H1 (cell line): ENCODE results near the gene OR1N1. TPM values are rescaled to one million over a fixed set of nuclear protein-coding genes. Genes with fewer than 3 reads are reported as not detected.

Experiments used
- BCL11A ChIP-seq, 2 experiments: IDR thresholded peaks; one replicate each; pipeline ENCODE4 v1.6.1; 2011; ENCODE audit warnings: low read depth in 2 of 2, low read length in 2 of 2, mild to moderate bottlenecking in 2 of 2
- CBX8 ChIP-seq: fragments of 300-800, 300-1000 bp; sonication (generic); IDR thresholded peaks from 2 replicates; pipeline ENCODE4 v1.7.1; 2016; ENCODE audit warnings: low read depth, low read length, borderline replicate concordance
- CEBPB ChIP-seq: IDR thresholded peaks from 2 replicates; pipeline ENCODE4 v1.6.1; 2012; ENCODE audit warnings: low read depth, low read length
- CHD7 ChIP-seq: fragments of 300-600 bp; sonication (generic); IDR thresholded peaks from 2 replicates; pipeline ENCODE4 v1.7.1; 2012; ENCODE audit warnings: low read length, moderate library complexity, mild to moderate bottlenecking, inconsistent platforms; ENCODE audit not compliant: insufficient replicate concordance
- EP300 ChIP-seq, 2 experiments: IDR thresholded peaks; 1 replicate in 1 of 2; 2 replicates in 1 of 2; pipeline ENCODE4 v1.6.1; 2011 to 2012; ENCODE audit warnings: low read depth in 2 of 2, low read length in 2 of 2, mild to moderate bottlenecking in 2 of 2, borderline replicate concordance in 1 of 2, inconsistent platforms in 1 of 2, moderate library complexity in 1 of 2
- GTF2F1 ChIP-seq: IDR thresholded peaks from 2 replicates; pipeline ENCODE4 v1.6.1; 2012; ENCODE audit warnings: low read depth, low read length, improper control_type of control experiment, borderline replicate concordance
- HDAC6 ChIP-seq: IDR thresholded peaks from one replicate; pipeline ENCODE4 v1.7.1; 2012; ENCODE audit warnings: low read depth, mild to moderate bottlenecking, inconsistent platforms, low read length, moderate library complexity
- PHF8 ChIP-seq: fragments of 200-600 bp; sonication (generic); conservative IDR thresholded peaks from 2 replicates; pipeline ENCODE4 v1.7.1; 2012; ENCODE audit warnings: low read depth, mild to moderate bottlenecking, inconsistent platforms, low read length, moderate library complexity
- SAP30 ChIP-seq: fragments of 300-600 bp; sonication (generic); IDR thresholded peaks from 2 replicates; pipeline ENCODE4 v1.7.1; 2012; ENCODE audit warnings: low read length, moderate library complexity, mild to moderate bottlenecking, inconsistent platforms; ENCODE audit not compliant: insufficient read depth, insufficient replicate concordance
- SP2 ChIP-seq: IDR thresholded peaks from 2 replicates; pipeline ENCODE4 v1.6.1; 2012; ENCODE audit warnings: mild to moderate bottlenecking, low read length, inconsistent platforms
- TEAD4 ChIP-seq: IDR thresholded peaks from 2 replicates; pipeline ENCODE4 v1.6.1; 2012; ENCODE audit warnings: low read depth, low read length, inconsistent platforms, mixed read lengths
- ZNF274 ChIP-seq: IDR thresholded peaks from 2 replicates; pipeline ENCODE4 v1.7.0; 2012; ENCODE audit warnings: low read length, borderline replicate concordance; ENCODE audit errors: extremely low read depth
- polyA plus RNA-seq, 7 experiments: library from polyadenylated mRNA; depleted of rRNA in 3 of 7; stranded (reverse) in 5 of 7; unstranded in 2 of 7; fragments of >200 nt in 5 of 7; fragments of 200-250 nt in 2 of 7; gene quantifications; 1 replicate in 5 of 7; 2 replicates in 1 of 7; 4 replicates in 1 of 7; pipeline versions ENCODE4 v1.2.1 to v1.2.3, GENCODE V29; 2011 to 2013; ENCODE audit warnings: missing spikeins in 2 of 7, mixed read lengths in 2 of 7
- total RNA-seq: library from RNA; stranded (reverse); fragmentation: NEBNext Ultra II Directional; extraction: Animal tissue kit (Norgen Biotek cat#: 25700); gene quantifications from 2 replicates; pipeline ENCODE4 v1.2.1, GENCODE V29; 2021

The OR1N1 gene
- total and polyA plus RNA-seq, 2 of the 8 experiments (the other 6 are each of a cell fraction or from before 2014, with no cell fraction given), result not detected

DNA sequence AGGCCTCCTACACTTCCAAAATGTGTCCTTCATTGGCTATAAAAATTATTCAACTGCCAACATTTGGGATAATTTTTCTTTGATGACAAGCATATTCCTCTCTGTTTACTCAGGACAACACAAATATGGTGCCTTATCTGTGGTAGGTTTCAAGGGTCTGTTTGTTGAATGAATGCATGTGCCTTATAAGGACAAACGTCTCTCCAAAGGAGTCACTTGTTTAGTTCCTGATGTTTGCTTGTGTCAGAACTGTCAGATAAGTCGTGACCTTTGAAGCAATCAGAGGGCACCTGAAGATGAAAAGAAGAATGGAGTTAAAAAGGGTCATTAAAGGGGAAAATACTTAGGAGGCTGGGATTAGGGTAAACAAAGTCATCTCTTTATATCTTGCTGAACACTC is 20.1 kb downstream of the OR1N1 start (continued):
- TF ChIP-seq CHD7, result no peak
- TF ChIP-seq ZNF274, result no peak
- TF ChIP-seq GTF2F1, result no peak
- no peak for TF ChIP-seq CBX8
- no peak for TF ChIP-seq BCL11A (IDR thresholded peaks at IDR 0.05; ENCODE audit: low read depth in 2 of 2, low read length in 2 of 2)
- no peak for TF ChIP-seq SAP30
- TF ChIP-seq CEBPB, result no peak
- no peak for TF ChIP-seq HDAC6
- TF ChIP-seq EP300 (IDR thresholded peaks at IDR 0.05; ENCODE audit: borderline replicate concordance in 1 of 2, low read depth in 2 of 2, low read length in 2 of 2), result no peak
- TF ChIP-seq SP2, result no peak
- no peak for TF ChIP-seq PHF8
- no peak for TF ChIP-seq TEAD4
